TTC549 (cell line): ENCODE measurements around the gene CFH.
"Not testable (repeated sequence)": the region's sequence is repeated elsewhere in the genome, so short reads cannot be mapped to it uniquely, and the experiment has no call there.

ENCODE experiments used
- FAIRE-seq: peaks from 2 replicates; lab custom pipeline; 2012; peaks lifted over from hg19 to GRCh38; lab: Jason Lieb, UNC

CFH gene

GRCh38 chr1:196669051-196669450 is 17.2 kb downstream of the CFH start:
- FAIRE-seq: no peak

- no peak for FAIRE-seq
Observed at GRCh38 chr1:196669693-196670092, 17.9 kb downstream of the CFH start.

- no peak for FAIRE-seq
Observed at GRCh38 chr1:196674908-196675307, 23.1 kb downstream of the CFH start.

- FAIRE-seq: peak; percentile 81
Observed at GRCh38 chr1:196677781-196678509, 26.1 kb downstream of the CFH start.

- FAIRE-seq: no peak
Observed at GRCh38 chr1:196678510-196678884, 26.7 kb downstream of the CFH start.

- no peak for FAIRE-seq
Observed at GRCh38 chr1:196680107-196680506, 28.3 kb downstream of the CFH start.

- FAIRE-seq: no peak
Observed at GRCh38 chr1:196684476-196684875, 32.6 kb downstream of the CFH start.

- FAIRE-seq: no peak
Observed at GRCh38 chr1:196685506-196685905, 33.7 kb downstream of the CFH start.

GRCh38 chr1:196689001-196689400 is 37.2 kb downstream of the CFH start:
- FAIRE-seq: peak; percentile 60

- no peak for FAIRE-seq
Observed at GRCh38 chr1:196690582-196690981, 38.7 kb downstream of the CFH start.

GRCh38 chr1:196698993-196699392 is 47.1 kb downstream of the CFH start:
- FAIRE-seq: no peak

- FAIRE-seq: no peak
Observed at GRCh38 chr1:196701144-196701543, 49.3 kb downstream of the CFH start.

GRCh38 chr1:196709892-196710291 is 58.0 kb downstream of the CFH start:
- not testable (repeated sequence) for FAIRE-seq

GRCh38 chr1:196717868-196718267 is 66.0 kb downstream of the CFH start:
- FAIRE-seq: no peak

- no peak for FAIRE-seq
Observed at GRCh38 chr1:196723325-196724185, 71.7 kb downstream of the CFH start.

GRCh38 chr1:196732526-196732925 is 80.7 kb downstream of the CFH start:
- no peak for FAIRE-seq

- FAIRE-seq: no peak
Observed at GRCh38 chr1:196733091-196733970, 81.5 kb downstream of the CFH start.

- FAIRE-seq: no peak
Observed at GRCh38 chr1:196734006-196734405, 82.2 kb downstream of the CFH start.

- no peak for FAIRE-seq
Observed at GRCh38 chr1:196734460-196734859, 82.6 kb downstream of the CFH start.

GRCh38 chr1:196738730-196739129 is 86.9 kb downstream of the CFH start:
- no peak for FAIRE-seq

GRCh38 chr1:196743244-196743643 is 91.4 kb downstream of the CFH start:
- FAIRE-seq: peak; percentile 99

GRCh38 chr1:196765019-196765740 is 113.3 kb downstream of the CFH start:
- FAIRE-seq: not testable (repeated sequence)
